OCI-LY1 (cell line): ENCODE data around the gene ESF1.

ENCODE experiments used
- H2AFZ ChIP-seq: fragments of 200-600 bp; sonication (generic), shearing (Covaris generic); 2 replicates; pipeline ENCODE4 v1.6.0; 2014; ENCODE audit warnings: antibody characterized with exemption, mild to moderate bottlenecking, low read length
- H3F3A ChIP-seq: fragments of 200-600 bp; sonication (generic), shearing (Covaris generic); 2 replicates; pipeline ENCODE4 v1.6.0; 2014; ENCODE audit warnings: mild to moderate bottlenecking, antibody characterized with exemption, low read length, moderate library complexity; ENCODE audit not compliant: insufficient read depth
- H3K27ac ChIP-seq: fragments of 200-600 bp; sonication (generic); 2 replicates; pipeline ENCODE4 v1.5.1; 2014; ENCODE audit warnings: low read length, mixed run types, mild to moderate bottlenecking, low read depth; ENCODE audit not compliant: poor library complexity, severe bottlenecking
- H3K27me3 ChIP-seq: fragments of 200-600 bp; sonication (generic); 2 replicates; pipeline ENCODE4 v1.6.0; 2014; ENCODE audit warnings: antibody characterized with exemption, mild to moderate bottlenecking, low read length, moderate library complexity; ENCODE audit not compliant: insufficient read depth
- H3K36me3 ChIP-seq: fragments of 200-600 bp; sonication (generic); 2 replicates; pipeline ENCODE4 v1.6.1; 2014; ENCODE audit warnings: mild to moderate bottlenecking, antibody characterized with exemption, low read length, moderate library complexity, mixed read lengths; ENCODE audit not compliant: insufficient read depth
- H3K4me1 ChIP-seq: fragments of 200-600 bp; sonication (generic); 2 replicates; pipeline ENCODE4 v1.5.1; 2014; ENCODE audit warnings: mild to moderate bottlenecking, low read length, moderate library complexity; ENCODE audit not compliant: insufficient read depth, severe bottlenecking
- H3K4me2 ChIP-seq: fragments of 200-600 bp; sonication (generic), shearing (Covaris generic); 2 replicates; pipeline ENCODE4 v1.6.1; 2014; ENCODE audit warnings: low read length
- H3K4me3 ChIP-seq: fragments of 200-600 bp; sonication (generic); 2 replicates; pipeline ENCODE4 v1.5.1; 2014; ENCODE audit warnings: low read length, low read depth, mild to moderate bottlenecking, mixed read lengths; ENCODE audit not compliant: poor library complexity, severe bottlenecking
- H3K79me2 ChIP-seq: fragments of 200-600 bp; shearing (Covaris generic); 2 replicates; pipeline ENCODE4 v1.6.1; 2016; ENCODE audit warnings: mixed run types, low read length, mixed read lengths; ENCODE audit not compliant: insufficient read depth
- H3K9ac ChIP-seq: fragments of 200-600 bp; sonication (generic), shearing (Covaris generic); 2 replicates; pipeline ENCODE4 v1.6.1; 2014; ENCODE audit warnings: mild to moderate bottlenecking, low read length, mixed read lengths
- H3K9me2 ChIP-seq: fragments of 200-600 bp; sonication (generic), shearing (Covaris generic); 2 replicates; pipeline ENCODE4 v1.6.1; 2014; ENCODE audit warnings: low read depth, mild to moderate bottlenecking, low read length, mixed read lengths
- H3K9me3 ChIP-seq: fragments of 200-600 bp; shearing (Covaris generic); 2 replicates; pipeline ENCODE4 v1.6.1; 2014; ENCODE audit warnings: low read length, mixed read lengths
- H4K20me1 ChIP-seq: fragments of 200-600 bp; sonication (generic), shearing (Covaris generic); 2 replicates; pipeline ENCODE4 v1.6.0; 2016; ENCODE audit warnings: mild to moderate bottlenecking, low read length; ENCODE audit not compliant: insufficient read depth
- EZH2 ChIP-seq: fragments of 200-600 bp; sonication (generic), shearing (Covaris generic); IDR thresholded peaks from 2 replicates; pipeline ENCODE4 v1.8.0; 2017; ENCODE audit warnings: borderline replicate concordance, mixed run types, mild to moderate bottlenecking, antibody characterized with exemption, low read length, moderate library complexity, mixed read lengths
- TF ChIP-seq, protein P1 (sequence below): fragments of 200-600 bp; sonication (generic), shearing (Covaris generic); IDR thresholded peaks from 2 replicates; pipeline ENCODE4 v1.5.1; 2017; ENCODE audit warnings: mild to moderate bottlenecking, antibody characterized with exemption, low read length, moderate library complexity, mixed read lengths

The ESF1 gene, protein sequence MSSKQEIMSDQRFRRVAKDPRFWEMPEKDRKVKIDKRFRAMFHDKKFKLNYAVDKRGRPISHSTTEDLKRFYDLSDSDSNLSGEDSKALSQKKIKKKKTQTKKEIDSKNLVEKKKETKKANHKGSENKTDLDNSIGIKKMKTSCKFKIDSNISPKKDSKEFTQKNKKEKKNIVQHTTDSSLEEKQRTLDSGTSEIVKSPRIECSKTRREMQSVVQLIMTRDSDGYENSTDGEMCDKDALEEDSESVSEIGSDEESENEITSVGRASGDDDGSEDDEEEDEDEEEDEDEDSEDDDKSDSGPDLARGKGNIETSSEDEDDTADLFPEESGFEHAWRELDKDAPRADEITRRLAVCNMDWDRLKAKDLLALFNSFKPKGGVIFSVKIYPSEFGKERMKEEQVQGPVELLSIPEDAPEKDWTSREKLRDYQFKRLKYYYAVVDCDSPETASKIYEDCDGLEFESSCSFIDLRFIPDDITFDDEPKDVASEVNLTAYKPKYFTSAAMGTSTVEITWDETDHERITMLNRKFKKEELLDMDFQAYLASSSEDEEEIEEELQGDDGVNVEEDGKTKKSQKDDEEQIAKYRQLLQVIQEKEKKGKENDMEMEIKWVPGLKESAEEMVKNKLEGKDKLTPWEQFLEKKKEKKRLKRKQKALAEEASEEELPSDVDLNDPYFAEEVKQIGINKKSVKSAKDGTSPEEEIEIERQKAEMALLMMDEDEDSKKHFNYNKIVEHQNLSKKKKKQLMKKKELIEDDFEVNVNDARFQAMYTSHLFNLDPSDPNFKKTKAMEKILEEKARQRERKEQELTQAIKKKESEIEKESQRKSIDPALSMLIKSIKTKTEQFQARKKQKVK

DNA sequence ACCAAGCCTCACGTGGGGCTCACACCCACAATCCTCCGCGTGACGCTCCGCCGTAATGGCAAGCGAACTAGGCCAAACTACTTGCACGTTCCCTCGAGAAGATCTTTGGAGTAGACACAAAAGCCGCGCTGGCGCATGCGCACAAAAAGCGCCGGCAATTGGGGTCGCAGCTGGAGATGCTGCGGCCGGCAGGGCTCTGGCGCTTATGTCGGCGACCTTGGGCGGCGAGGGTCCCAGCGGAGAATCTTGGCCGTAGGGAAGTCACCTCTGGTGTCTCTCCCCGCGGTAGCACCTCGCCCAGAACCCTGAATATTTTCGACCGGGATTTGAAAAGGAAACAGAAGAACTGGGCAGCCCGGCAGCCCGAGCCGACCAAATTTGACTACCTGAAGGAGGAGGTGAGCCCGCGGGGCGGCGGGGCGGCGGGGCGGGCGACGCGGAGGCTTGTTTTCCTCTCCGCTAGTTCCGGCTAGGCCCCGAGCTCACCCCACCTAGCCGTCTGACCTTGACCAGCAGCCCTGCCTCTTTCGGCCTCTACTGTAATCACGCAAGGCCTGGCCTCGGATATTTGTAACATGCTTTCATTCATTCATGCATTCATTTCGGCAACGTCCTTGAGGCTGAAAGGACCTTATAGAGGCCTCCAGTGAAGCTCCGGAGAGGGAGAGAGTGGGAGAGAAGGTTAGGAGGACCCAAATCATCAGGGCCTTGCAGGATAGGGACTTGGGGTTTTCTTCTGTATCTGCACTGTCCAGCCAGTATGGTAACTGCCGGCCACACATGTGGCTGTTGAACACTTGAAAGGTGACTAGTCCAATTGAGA lies at the start of gene ESF1, which contains the start of gene NDUFAF5:
Gene ESF1, minus strand, starts transcription at position 27 of the 823 bp plus-strand sequence. CDS start 1,779 bp downstream, outside the sequence.
Gene NDUFAF5, plus strand, starts transcription at position 136 of the 823 bp plus-strand sequence. Its CDS starts 41 bp downstream, at position 177.
- Histone ChIP-seq H3K4me1 (peaks cover 29% of the 10 kb centered on the region), H2AFZ (0 out of 2 replicates have a peak within 1 kb of the TSS, but pooled peaks have one; percentile 77), H3K27ac (peak within 1 kb of the TSS; percentile 71), H3K27me3 (no peaks in the 10 kb centered on the region), H3K4me3 (peak within 1 kb of the TSS; percentile 94), H3K4me2 (peak within 1 kb of the TSS; percentile 77), H3F3A (peaks cover 4% of the 10 kb centered on the region; the same call in 1 of the 2 replicates), H3K9ac (peak within 1 kb of the TSS; percentile 91), H3K36me3 (peaks cover 54% of the 10 kb centered on the region), H3K9me2 (no peaks in the 10 kb centered on the region), H3K79me2 (peaks cover 37% of the 10 kb centered on the region), H4K20me1 (no peaks in the 10 kb centered on the region), H3K9me3 (no peaks in the 10 kb centered on the region)
- TF ChIP-seq EZH2 = no peak
- TF ChIP-seq, protein P1, sequence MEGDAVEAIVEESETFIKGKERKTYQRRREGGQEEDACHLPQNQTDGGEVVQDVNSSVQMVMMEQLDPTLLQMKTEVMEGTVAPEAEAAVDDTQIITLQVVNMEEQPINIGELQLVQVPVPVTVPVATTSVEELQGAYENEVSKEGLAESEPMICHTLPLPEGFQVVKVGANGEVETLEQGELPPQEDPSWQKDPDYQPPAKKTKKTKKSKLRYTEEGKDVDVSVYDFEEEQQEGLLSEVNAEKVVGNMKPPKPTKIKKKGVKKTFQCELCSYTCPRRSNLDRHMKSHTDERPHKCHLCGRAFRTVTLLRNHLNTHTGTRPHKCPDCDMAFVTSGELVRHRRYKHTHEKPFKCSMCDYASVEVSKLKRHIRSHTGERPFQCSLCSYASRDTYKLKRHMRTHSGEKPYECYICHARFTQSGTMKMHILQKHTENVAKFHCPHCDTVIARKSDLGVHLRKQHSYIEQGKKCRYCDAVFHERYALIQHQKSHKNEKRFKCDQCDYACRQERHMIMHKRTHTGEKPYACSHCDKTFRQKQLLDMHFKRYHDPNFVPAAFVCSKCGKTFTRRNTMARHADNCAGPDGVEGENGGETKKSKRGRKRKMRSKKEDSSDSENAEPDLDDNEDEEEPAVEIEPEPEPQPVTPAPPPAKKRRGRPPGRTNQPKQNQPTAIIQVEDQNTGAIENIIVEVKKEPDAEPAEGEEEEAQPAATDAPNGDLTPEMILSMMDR = no peak

DNA sequence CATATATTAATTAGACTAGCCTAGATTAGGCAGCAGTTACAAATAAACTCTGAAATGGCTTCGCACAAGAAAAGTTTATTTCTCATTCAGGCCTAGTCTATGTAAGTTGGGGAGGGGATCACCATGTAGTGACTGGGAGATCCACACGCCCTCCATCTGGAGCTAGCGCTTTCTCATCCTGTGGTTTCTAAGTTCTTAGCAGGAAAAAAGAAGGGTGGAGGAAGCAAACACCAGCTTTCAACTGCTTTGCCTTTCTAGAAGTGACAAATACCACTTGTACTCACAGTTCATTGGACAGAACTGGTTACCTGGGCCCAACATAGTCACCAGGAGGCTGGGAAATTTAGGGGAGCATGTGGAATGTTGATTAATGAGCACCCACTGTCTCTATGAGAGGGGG lies 46.8 kb upstream of the ESF1 start:
- no peak overlapping the region for H2AFZ ChIP-seq
- no peaks in the 10 kb centered on the region for H4K20me1 ChIP-seq
- no peaks in the 10 kb centered on the region for H3K9me3 ChIP-seq
- no peaks in the 10 kb centered on the region for H3K79me2 ChIP-seq
- H3K9ac ChIP-seq = no peak overlapping the region
- H3K27ac ChIP-seq = no peak overlapping the region
- no peaks in the 10 kb centered on the region for H3F3A ChIP-seq
- no peaks in the 10 kb centered on the region for H3K9me2 ChIP-seq
- TF ChIP-seq EZH2 = no peak
- TF ChIP-seq, protein P1 = no peak
- no peaks in the 10 kb centered on the region for H3K27me3 ChIP-seq
- H3K4me1 ChIP-seq = no peaks in the 10 kb centered on the region
- H3K4me2 ChIP-seq = no peak overlapping the region
- no peaks in the 10 kb centered on the region for H3K36me3 ChIP-seq
- H3K4me3 ChIP-seq = no peak overlapping the region

DNA sequence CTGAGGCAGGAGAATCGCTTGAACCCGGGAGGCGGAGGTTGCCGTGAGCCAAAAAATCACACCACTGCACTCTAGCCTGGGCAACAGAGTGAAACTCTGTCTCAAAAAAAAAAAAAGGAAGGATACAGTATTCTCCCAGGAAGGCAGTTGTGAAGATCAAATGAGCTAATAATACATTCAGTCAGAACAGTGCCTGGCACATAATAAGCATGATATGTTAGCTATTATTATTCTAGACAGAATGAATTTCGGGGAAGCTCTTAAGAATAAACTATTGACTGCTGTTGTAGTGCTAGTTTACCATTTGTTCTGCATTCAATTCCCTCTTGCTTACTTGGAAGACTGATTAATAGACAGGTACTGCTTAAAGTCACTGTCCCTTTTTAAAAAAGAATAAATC lies 40.7 kb upstream of the ESF1 start:
- Histone ChIP-seq H3K4me3 (no peak overlapping the region), H3K79me2 (no peaks in the 10 kb centered on the region), H3K4me2 (no peak overlapping the region), H3K36me3 (no peaks in the 10 kb centered on the region), H3F3A (no peaks in the 10 kb centered on the region), H3K9ac (no peak overlapping the region), H3K4me1 (no peaks in the 10 kb centered on the region), H3K9me3 (no peaks in the 10 kb centered on the region), H3K27ac (no peak overlapping the region), H4K20me1 (no peaks in the 10 kb centered on the region), H2AFZ (no peak overlapping the region), H3K27me3 (no peaks in the 10 kb centered on the region), H3K9me2 (no peaks in the 10 kb centered on the region)
- TF ChIP-seq EZH2 = no peak
- TF ChIP-seq, protein P1 = no peak
